ENCODE measurements around the gene RGS19.
A peak's percentile ranks its signal among the peaks of the same experiment; 100 is the strongest.

The RGS19 gene

GRCh38 chr20:64076061-64076997 is 3.0 kb downstream of the RGS19 start:
- DNase-seq: no peak

GRCh38 chr20:64075556-64075955 is 3.8 kb downstream of the RGS19 start:
- DNase-seq: no peak

DNA sequence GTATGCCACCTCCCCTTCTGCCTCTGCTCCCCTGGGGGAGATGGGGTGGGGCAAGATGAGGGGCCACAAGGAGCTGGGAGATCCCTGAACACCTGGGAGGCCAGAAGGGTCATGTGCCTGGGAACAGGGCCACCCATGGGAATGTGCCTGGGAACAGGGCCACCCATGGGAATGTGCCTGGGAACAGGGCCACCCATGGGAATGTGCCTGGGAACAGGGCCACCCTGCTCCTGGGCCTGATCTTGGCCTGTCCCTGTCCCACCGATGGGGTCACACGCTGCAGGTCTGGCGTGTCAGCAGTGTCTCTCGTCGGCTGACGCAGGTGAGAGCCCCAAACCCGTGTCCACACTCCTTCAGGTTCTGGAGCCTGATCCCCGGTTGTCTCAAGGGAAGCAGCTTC is 4.4 kb downstream of the RGS19 start:
- DNase-seq: no peak

DNA sequence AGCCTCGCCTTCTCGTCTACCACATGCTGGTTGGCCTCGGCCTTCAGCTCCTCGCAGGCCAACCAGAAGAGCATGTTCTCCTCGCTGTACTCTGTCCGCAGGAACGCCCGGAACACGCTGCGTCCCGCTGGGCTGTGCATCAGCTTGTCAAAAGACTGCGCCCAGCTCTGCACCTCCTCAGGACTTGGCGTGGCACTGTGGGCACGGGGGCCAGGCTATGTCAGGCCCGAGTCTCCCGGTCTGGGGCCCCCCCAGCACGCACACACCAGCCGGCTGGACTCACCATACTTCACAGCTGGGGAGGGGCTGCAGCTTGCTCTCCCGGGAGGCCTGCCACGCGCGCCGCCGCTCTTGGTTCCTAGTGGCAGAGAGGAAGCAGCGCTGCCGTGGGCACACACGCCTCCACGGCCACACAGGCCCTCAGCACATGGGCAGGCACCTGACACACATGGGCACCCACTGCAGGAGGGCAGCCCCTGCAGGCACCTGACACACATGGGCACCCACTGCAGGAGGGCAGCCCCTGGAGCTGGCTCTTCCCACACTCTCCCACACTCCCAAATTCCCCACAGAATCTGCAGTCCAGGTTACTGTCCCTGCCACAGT is 5.0 kb downstream of the RGS19 start:
- no peak for DNase-seq

- DNase-seq: no peak
Measured at GRCh38 chr20:64073476-64074183, 5.7 kb downstream of the RGS19 start.

GRCh38 chr20:64072498-64073063 is 6.7 kb downstream of the RGS19 start:
- no peak for DNase-seq

- no peak for DNase-seq
Measured at GRCh38 chr20:64071341-64072332, 7.7 kb downstream of the RGS19 start.

- no peak for DNase-seq
Measured at GRCh38 chr20:64070244-64070993, 8.9 kb downstream of the RGS19 start.

GRCh38 chr20:64069614-64070243 is 9.6 kb downstream of the RGS19 start:
- no peak for DNase-seq

GRCh38 chr20:64069209-64069613 is 10.1 kb downstream of the RGS19 start:
- no peak for DNase-seq

DNA sequence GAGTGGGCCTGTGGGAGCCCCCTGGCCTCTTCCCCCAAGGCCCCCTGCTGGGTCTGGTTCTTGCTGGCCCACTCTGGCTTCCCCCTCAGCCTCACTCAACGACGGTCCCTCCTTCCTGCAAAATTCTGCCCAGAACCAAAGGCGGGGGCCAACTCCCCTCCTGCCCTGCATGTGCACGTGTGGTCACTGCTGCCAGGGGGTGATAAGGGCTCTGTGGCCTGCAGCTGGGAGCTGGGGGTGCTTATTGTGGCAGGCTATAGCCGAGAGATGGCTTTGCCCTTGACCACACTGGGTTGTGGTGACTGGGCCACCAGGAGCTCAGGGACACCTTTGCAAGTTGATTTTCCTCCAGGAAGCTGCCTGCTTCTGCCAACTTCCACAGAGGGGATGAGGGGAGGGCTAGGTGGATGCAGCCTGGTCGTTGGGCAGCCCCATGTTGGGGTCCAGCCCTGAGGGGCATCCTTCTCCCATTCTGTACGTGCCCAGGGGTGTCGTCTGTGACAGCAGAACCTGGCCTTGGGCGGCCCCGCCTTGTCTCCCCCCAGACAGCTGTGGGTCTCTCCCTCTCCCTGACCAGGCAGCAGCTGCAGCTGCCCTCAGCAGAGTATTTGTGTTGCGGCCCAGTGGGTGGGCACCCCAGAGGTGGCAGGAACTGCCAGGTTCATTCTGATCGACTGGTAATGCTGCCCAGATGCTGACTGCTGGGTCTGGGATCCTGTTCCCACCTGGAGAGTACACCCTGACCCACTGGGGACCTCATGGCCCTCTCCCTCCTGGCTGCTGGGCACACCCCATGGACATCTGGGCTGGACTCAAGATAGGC is 10.7 kb downstream of the RGS19 start:
- peak; percentile 23 for DNase-seq

DNA sequence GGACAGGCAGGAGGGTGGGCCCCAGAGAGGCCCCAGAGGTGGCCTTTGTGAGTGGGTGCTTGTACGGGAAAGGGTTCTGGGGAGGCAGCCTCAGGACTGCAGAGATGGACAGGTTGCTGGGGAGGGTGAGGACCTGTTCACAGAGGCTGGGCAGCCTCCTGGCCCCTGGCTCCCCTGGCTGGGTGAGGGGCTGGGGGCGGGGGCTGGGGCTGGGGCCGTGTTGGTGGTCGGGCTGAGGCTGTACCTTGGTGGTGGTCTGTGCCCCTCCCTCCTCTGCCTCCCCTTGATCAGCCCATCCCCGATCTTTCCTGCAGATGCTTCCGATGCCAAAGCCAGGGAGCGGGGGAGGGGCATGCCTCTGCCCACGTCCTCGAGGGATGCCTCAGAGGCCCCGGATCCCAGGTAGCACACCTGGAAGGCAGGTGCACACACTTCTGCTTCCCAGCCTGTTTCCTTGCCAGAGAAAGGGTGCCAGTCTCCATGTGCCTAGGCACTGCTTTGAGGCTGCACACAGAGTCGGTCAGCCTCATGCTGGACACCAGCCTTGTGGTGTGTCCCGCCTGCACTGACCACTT is 11.5 kb downstream of the RGS19 start:
- no peak for DNase-seq

DNA sequence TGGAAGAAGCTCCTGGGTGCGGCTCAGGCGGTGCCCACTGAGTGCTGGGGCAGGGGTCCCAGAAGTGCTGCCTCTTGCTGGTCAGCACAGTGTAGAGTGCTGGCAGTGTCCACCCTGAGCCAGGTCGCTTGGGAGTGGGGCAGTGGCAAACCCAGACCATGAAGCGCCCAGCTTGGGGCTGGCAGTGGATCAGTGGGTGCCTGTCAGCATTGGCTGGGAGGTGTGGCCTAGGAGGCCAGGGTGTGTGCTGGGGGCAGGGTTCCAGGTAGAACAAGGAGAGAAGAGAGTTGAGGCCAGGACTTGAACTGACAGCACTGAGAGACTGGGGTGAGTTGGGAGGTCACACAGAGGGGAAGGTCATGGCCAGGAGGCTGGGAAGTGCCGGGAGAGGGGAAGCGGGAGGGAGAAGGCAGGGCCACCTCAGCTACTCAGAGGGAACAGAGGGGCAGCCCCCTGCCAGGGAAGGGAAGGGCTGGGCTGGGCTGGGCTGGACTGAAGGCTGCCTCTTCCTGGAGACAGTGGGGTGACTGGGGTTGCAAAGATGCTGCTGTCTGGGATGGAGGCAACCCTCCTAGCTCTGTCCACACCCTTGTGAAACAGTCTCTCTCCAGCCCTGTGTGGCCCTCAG is 12.2 kb downstream of the RGS19 start:
- no peak for DNase-seq

DNA sequence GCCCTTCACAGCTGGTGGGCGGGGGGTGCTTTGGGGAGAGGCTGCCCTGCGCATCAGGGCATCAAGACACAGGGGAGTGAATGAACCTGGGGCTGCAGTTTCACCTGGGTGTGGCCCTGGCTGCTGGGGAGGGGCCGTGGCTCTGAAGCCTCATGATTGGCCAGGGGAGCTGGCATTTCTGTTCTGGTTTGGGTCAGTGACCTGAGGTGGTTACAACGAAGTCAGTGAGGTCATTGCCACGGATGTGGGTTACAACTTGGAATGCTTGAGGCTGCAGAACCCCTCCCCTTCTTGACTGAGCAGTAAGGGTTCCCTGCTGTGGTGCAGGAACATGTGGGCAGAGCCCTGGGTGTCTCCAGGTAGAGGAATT is 13.4 kb downstream of the RGS19 start:
- DNase-seq: no peak

DNA sequence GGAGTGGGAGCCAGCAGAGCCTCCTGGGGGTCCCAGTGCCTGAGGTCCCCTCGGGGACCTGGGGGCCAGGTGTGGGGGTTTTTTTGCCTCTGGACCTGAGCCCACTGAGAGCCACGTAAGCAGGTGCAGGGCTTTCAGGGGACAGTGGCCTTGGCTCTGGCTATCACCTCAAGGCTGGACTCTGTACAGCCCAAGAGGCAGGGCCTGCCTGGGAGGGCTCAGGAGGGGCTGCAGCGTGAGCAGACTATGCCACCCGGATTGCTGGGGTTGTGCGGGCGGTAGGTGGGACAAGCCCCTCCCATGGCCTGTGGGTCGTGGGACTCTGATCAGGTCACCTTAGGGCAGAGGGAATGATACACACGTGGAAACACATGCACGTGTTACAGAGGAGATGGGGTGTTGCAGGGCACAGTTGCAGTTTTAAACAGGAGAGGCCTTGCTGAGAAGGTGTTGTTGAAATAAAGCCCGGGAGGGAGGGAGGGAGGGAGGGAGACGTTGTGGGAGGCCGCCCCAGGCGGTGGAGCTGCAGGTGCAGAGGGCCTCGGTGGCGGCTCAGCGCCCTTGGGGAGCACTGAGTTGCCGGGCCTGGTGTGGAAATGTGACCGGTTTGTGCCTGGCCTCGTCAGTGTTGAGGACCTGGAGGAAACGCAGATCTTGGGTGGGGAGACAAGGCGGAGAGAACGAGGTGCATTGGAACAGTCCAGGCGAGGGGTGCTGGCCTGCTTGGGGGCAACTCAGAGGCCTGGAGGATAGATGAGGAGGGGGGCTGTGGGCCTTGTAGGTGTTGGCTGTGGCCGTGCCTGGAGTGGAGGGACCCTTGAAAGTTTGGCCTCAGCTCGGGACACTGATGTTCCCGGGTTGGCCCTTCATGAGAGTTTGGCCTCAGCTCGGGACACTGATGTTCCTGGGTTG is 14.0 kb downstream of the RGS19 start:
- DNase-seq: no peak

DNA sequence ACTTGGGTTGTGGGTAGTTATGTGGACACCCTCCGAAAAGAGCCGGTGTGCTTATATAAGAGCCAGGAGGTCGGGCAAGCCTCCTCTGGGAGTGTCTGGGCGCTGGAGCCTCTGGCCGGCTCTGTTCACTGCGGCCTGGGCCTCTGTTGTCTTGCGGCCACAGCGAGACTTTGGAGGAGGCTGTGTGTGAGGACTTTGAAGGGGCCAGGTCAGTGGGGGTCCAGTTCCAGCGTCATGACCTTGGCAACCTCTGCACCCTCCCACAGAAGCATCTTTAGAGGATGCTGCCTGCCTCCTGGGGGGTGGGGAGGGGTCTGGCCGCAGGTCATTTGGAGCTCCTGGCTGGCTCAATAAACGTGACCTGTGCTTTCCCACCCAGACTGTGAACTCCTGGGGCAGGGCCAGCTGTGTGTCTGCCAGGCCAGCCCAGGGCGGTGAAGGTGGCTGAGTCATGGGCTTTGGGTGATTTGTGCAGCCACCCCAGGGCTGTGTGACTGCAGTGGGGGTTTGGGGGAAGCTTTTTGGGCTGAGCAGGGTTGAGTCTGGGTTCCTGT is 15.1 kb downstream of the RGS19 start:
- DNase-seq: no peak

GRCh38 chr20:64063389-64064144 is 15.8 kb downstream of the RGS19 start:
- no peak for DNase-seq
